ENCODE data around the gene DOK3. TPM values are rescaled to one million over a fixed set of nuclear protein-coding genes. Genes with fewer than 3 reads are reported as not detected.

The DOK3 gene
- total and polyA plus RNA-seq, 2 of the 13 experiments (the other 11 are each of a cell fraction or from before 2014, with no cell fraction given): 1.4 to 1.5 TPM

- TF ChIP-seq HNF1B (CRISPR knock-in tag; IDR thresholded peaks at IDR 0.05) (peak; percentile 24; the same call in 1 of the 2 replicates), ZKSCAN1 (IDR thresholded peaks at IDR 0.05; ENCODE audit: low read length) (no peak), ZNF562 (CRISPR knock-in tag; IDR thresholded peaks at IDR 0.05; ENCODE audit: borderline replicate concordance) (no peak), ZNF263 (CRISPR knock-in tag; IDR thresholded peaks at IDR 0.05) (no peak), CREB1 (IDR thresholded peaks at IDR 0.05) (no peak), CREB1 (CRISPR knock-in tag; IDR thresholded peaks at IDR 0.05) (peak; percentile 59), ZNF569 (CRISPR knock-in tag; IDR thresholded peaks at IDR 0.05; ENCODE audit: borderline replicate concordance) (no peak), SIN3A (IDR thresholded peaks at IDR 0.05; ENCODE audit: borderline replicate concordance, low read depth, low read length) (peak; percentile 54; the same call in 1 of the 2 replicates), YEATS4 (CRISPR knock-in tag; IDR thresholded peaks at IDR 0.05; ENCODE audit: borderline replicate concordance) (peak; percentile 29; the same call in 1 of the 2 replicates), RNF2 (conservative IDR thresholded peaks at IDR 0.05; ENCODE audit: low read depth) (no peak), KLF13 (CRISPR knock-in tag; IDR thresholded peaks at IDR 0.05) (no peak), ZNF44 (CRISPR knock-in tag; IDR thresholded peaks at IDR 0.05) (no peak), ZBTB37 (CRISPR knock-in tag; IDR thresholded peaks at IDR 0.05) (no peak), SP4 (CRISPR knock-in tag; IDR thresholded peaks at IDR 0.05) (peak; percentile 55; the same call in 1 of the 2 replicates), THAP11 (CRISPR knock-in tag; IDR thresholded peaks at IDR 0.05) (peak; percentile 91), IRF9 (CRISPR knock-in tag; IDR thresholded peaks at IDR 0.05; ENCODE audit: borderline replicate concordance) (no peak), KLF12 (CRISPR knock-in tag; IDR thresholded peaks at IDR 0.05; ENCODE audit: borderline replicate concordance) (peak; percentile 68; the same call in 1 of the 2 replicates), POGZ (CRISPR knock-in tag; IDR thresholded peaks at IDR 0.05) (peak; percentile 40; the same call in 1 of the 2 replicates), ZZZ3 (CRISPR knock-in tag; IDR thresholded peaks at IDR 0.05; ENCODE audit: borderline replicate concordance) (no peak), BRD4 (CRISPR knock-in tag; IDR thresholded peaks at IDR 0.05) (no peak; the same call in 1 of the 2 replicates), ZNF652 (CRISPR knock-in tag; IDR thresholded peaks at IDR 0.05; ENCODE audit: borderline replicate concordance, low read depth) (no peak), ZNF232 (CRISPR knock-in tag; IDR thresholded peaks at IDR 0.05; ENCODE audit: borderline replicate concordance) (no peak), SUZ12 (IDR thresholded peaks at IDR 0.05; ENCODE audit: low read depth, low read length) (no peak), PHF20 (CRISPR knock-in tag; IDR thresholded peaks at IDR 0.05) (peak; percentile 71), MTF2 (CRISPR knock-in tag; IDR thresholded peaks at IDR 0.05; ENCODE audit: borderline replicate concordance) (no peak), NR2F2 (IDR thresholded peaks at IDR 0.05; ENCODE audit: borderline replicate concordance, low read depth) (no peak), RBFOX2 (IDR thresholded peaks at IDR 0.05; ENCODE audit: low read depth, low read length) (peak; percentile 68), JUND (CRISPR knock-in tag; IDR thresholded peaks at IDR 0.05) (no peak), ZNF607 (CRISPR knock-in tag; IDR thresholded peaks at IDR 0.05; ENCODE audit: borderline replicate concordance) (no peak), YEATS2 (CRISPR knock-in tag; IDR thresholded peaks at IDR 0.05; ENCODE audit: borderline replicate concordance) (peak; percentile 60; the same call in 1 of the 2 replicates)
Measured at GRCh38 chr5:177554474-177555111, 45.0 kb upstream of the DOK3 start, which contains the start of gene FAM193B (continued).
